ENCODE results near the gene PBOV1. TPM values are rescaled to one million over a fixed set of nuclear protein-coding genes. Genes with fewer than 3 reads are reported as not detected.

PBOV1 gene
- total and polyA plus RNA-seq, 9 donors, result not detected

GRCh38 chr6:138255443-138255842 lies 37.2 kb upstream of the PBOV1 start:
- WGBS, 3 donors, result 92 to 95% (median 94%) methylated on average over 20 of the region's 20 CpGs
- Histone ChIP-seq H3K4me3 (no peak overlapping the region), H3K9me3 (no peaks in the 10 kb centered on the region), H3K27ac (no peak overlapping the region), H3K27me3 (no peaks in the 10 kb centered on the region), H3K36me3 (no peaks in the 10 kb centered on the region), H3K4me1 (ENCODE audit: insufficient read depth) (peaks cover 3% of the 10 kb centered on the region)
- DNase-seq, result no peak
- intact Hi-C loops (cut with DNase I), result no loop called here
- TF ChIP-seq CTCF (IDR thresholded peaks at IDR 0.05), result no peak
- TF ChIP-seq EP300 (IDR thresholded peaks at IDR 0.05), result no peak
- no peak for TF ChIP-seq POLR2A (IDR thresholded peaks at IDR 0.05)

GRCh38 chr6:138253731-138254130 lies 35.4 kb upstream of the PBOV1 start:
- no peak for DNase-seq
- no peaks in the 10 kb centered on the region for H3K27me3 ChIP-seq
- H3K27ac ChIP-seq, result no peak overlapping the region
- WGBS, 3 donors, result 91 to 93% (median 93%) methylated on average over 11 of the region's 11 CpGs
- peaks cover 3% of the 10 kb centered on the region for H3K4me1 ChIP-seq (ENCODE audit: insufficient read depth)
- H3K4me3 ChIP-seq, result no peak overlapping the region
- TF ChIP-seq POLR2A (IDR thresholded peaks at IDR 0.05), result no peak
- TF ChIP-seq CTCF (IDR thresholded peaks at IDR 0.05), result no peak
- no peak for TF ChIP-seq EP300 (IDR thresholded peaks at IDR 0.05)
- intact Hi-C loops (cut with DNase I), result no loop called here
- no peaks in the 10 kb centered on the region for H3K9me3 ChIP-seq
- no peaks in the 10 kb centered on the region for H3K36me3 ChIP-seq

DNA sequence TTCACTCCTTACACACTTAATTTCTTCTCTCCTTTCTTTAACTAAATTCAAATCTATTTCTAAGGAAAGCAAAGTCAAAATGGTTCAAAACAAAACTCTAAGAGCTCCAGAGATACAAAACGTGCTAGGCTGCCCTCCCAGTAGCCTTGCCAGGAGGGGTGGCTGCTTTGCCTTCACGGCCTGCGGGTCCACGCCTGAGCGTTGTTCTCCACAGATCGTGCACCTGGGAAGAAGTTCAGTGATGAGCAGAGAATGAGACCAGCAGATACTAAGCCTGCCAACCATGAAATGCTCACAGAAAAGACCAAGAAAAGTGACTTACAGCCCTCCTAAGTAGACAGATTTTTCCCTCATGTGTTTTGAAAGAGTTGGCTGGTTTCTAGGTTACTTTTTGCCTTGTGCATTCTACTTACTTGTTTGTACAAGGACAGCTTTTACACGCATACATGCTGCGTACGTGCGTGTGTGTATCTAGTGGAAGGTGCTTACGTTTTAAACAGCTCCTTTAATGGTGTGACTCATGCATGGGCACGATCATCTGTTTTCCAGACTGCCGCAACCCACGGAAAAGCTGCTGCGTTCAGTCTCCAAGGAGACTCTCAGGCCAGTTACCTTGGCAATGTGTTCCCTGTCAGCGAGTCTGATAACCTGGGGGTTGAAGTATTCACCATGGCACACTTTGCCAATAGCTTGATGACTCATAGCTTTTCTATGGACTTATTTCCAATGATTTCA lies 32.4 kb upstream of the PBOV1 start:
- H3K4me3 ChIP-seq, result peak overlapping the region; percentile 14
- intact Hi-C loops (cut with DNase I), result no loop called here
- peak overlapping the region in 1 of 2 donors; percentile 69 for H3K27ac ChIP-seq
- WGBS, 3 donors, result 16 to 19% (median 18%) methylated on average over 16 of the region's 16 CpGs
- DNase-seq, result peak; percentile 60 to 79 (median 71)
- H3K27me3 ChIP-seq, result no peaks in the 10 kb centered on the region
- TF ChIP-seq CTCF (IDR thresholded peaks at IDR 0.05), result no peak
- TF ChIP-seq POLR2A (IDR thresholded peaks at IDR 0.05), result no peak
- TF ChIP-seq EP300 (IDR thresholded peaks at IDR 0.05), result no peak
- H3K36me3 ChIP-seq, result no peaks in the 10 kb centered on the region
- H3K4me1 ChIP-seq (ENCODE audit: insufficient read depth), result peaks cover 3% of the 10 kb centered on the region
- no peaks in the 10 kb centered on the region for H3K9me3 ChIP-seq

DNA sequence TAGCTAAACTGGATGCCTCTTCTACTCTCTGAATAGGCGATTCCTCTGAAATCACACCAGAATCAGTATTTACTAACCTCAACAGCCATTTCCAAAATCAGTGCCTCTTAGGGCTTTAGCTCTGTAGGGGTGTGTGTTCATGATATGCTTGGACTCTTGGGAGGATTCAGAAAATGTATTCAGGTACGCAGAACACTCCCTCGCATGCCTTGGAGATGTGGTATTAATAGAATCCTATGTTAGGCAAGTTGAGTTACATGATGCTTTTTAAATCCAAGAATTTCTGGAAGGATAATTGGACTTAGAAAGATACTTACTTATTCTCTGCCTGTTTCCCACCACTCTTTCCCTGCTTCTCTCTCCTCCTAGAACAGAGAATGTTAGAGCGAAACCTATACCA lies 31.8 kb upstream of the PBOV1 start:
- intact Hi-C loops (cut with DNase I), result no loop called here
- Histone ChIP-seq H3K27me3 (no peaks in the 10 kb centered on the region), H3K9me3 (no peaks in the 10 kb centered on the region), H3K27ac (peak overlapping the region in 1 of 2 donors; percentile 69), H3K4me1 (ENCODE audit: insufficient read depth) (peaks cover 3% of the 10 kb centered on the region), H3K4me3 (no peak overlapping the region), H3K36me3 (no peaks in the 10 kb centered on the region)
- WGBS, 3 donors, result 84 to 92% (median 84%) methylated on average over 4 of the region's 4 CpGs
- no peak for DNase-seq
- TF ChIP-seq CTCF (IDR thresholded peaks at IDR 0.05) (no peak), POLR2A (IDR thresholded peaks at IDR 0.05) (no peak), EP300 (IDR thresholded peaks at IDR 0.05) (no peak)
